Subcutaneous adipose tissue (tissue), 4 donors: ENCODE results near the gene DCP1B. TPM values are rescaled to one million over a fixed set of nuclear protein-coding genes. Genes with fewer than 3 reads are reported as not detected.

ENCODE experiments used
- CTCF ChIP-seq: fragments of 450-650 bp; IDR thresholded peaks from one replicate; pipeline ENCODE4 v1.5.1; 2016; ENCODE audit warnings: low read depth, mild to moderate bottlenecking, control low read depth, antibody characterized with exemption, moderate library complexity
- total RNA-seq, 4 donors: library from RNA; depleted of rRNA; stranded (reverse); fragments of >200 nt; gene quantifications; one replicate each; pipeline ENCODE4 v1.1.0, GENCODE V29; 2016

DCP1B gene
- total RNA-seq, 4 donors from 2014 or later: 12.4 to 13.2 (median 12.9) TPM

- no peak for TF ChIP-seq CTCF
Measured at GRCh38 chr12:2016862-2017545, 12.7 kb upstream of the DCP1B start.

GRCh38 chr12:2014231-2014630, 10.0 kb upstream of the DCP1B start:
- no peak for TF ChIP-seq CTCF

GRCh38 chr12:2013527-2014223, 9.4 kb upstream of the DCP1B start:
- no peak for TF ChIP-seq CTCF

- TF ChIP-seq CTCF: no peak
Measured at GRCh38 chr12:2013086-2013485, 8.8 kb upstream of the DCP1B start.

GRCh38 chr12:2011643-2012607, 7.7 kb upstream of the DCP1B start:
- TF ChIP-seq CTCF: no peak

- TF ChIP-seq CTCF: no peak
Measured at GRCh38 chr12:2009623-2010022, 5.4 kb upstream of the DCP1B start.

- no peak for TF ChIP-seq CTCF
Measured at GRCh38 chr12:2008677-2009076, 4.4 kb upstream of the DCP1B start.
